HFFc6 (cell line): ENCODE results near the gene PRSS36. TPM values are rescaled to one million over a fixed set of nuclear protein-coding genes. Genes with fewer than 3 reads are reported as not detected.
"Not testable (repeated sequence)": the region's sequence is repeated elsewhere in the genome, so short reads cannot be mapped to it uniquely, and the experiment has no call there.

Experiments
- DNase-seq: peaks from one replicate; pipeline ENCODE4 v3.0.0-alpha.2; 2018
- H3K27ac Mint-ChIP-seq: 2 replicates; pipeline ENCODE4 v1.8.0; 2020; ENCODE audit warnings: mild to moderate bottlenecking, mixed read lengths
- H3K27me3 Mint-ChIP-seq: 2 replicates; pipeline ENCODE4 v1.8.0; 2021; ENCODE audit warnings: mild to moderate bottlenecking, moderate library complexity, mixed read lengths; ENCODE audit not compliant: insufficient read depth
- H3K36me3 Mint-ChIP-seq: 2 replicates; pipeline ENCODE4 v1.8.0; 2021; ENCODE audit warnings: low read depth, mixed read lengths
- H3K4me1 Mint-ChIP-seq: 2 replicates; pipeline ENCODE4 v1.8.0; 2020; ENCODE audit warnings: low read depth, mixed read lengths
- H3K4me3 Mint-ChIP-seq: 2 replicates; pipeline ENCODE4 v1.8.0; 2020; ENCODE audit warnings: mild to moderate bottlenecking, moderate library complexity, mixed read lengths
- H3K9me3 Mint-ChIP-seq: 2 replicates; pipeline ENCODE4 v1.8.0; 2020; ENCODE audit warnings: mild to moderate bottlenecking, mixed read lengths
- total RNA-seq, 6 experiments: library from RNA; stranded (reverse); fragmentation: NEBNext Ultra II Directional; extraction: Animal tissue kit (Norgen Biotek cat#: 25700); gene quantifications; 2 replicates in 1 of 6; 3 replicates in 5 of 6; pipeline ENCODE4 v1.2.3, GENCODE V29; 2021
- TF ChIP-seq, protein P1 (sequence below): fragments of 200-600 bp; sonication (generic); IDR thresholded peaks from 2 replicates; pipeline ENCODE4 v1.5.0; 2021; ENCODE audit warnings: antibody characterized with exemption, mild to moderate bottlenecking

The PRSS36 gene
- total RNA-seq, 6 experiments from 2014 or later = 0.38 to 0.60 (median 0.47) TPM; not detected in 2

- peaks cover 54% of the 10 kb centered on the region for H3K4me1 Mint-ChIP-seq
- TF ChIP-seq, protein P1, sequence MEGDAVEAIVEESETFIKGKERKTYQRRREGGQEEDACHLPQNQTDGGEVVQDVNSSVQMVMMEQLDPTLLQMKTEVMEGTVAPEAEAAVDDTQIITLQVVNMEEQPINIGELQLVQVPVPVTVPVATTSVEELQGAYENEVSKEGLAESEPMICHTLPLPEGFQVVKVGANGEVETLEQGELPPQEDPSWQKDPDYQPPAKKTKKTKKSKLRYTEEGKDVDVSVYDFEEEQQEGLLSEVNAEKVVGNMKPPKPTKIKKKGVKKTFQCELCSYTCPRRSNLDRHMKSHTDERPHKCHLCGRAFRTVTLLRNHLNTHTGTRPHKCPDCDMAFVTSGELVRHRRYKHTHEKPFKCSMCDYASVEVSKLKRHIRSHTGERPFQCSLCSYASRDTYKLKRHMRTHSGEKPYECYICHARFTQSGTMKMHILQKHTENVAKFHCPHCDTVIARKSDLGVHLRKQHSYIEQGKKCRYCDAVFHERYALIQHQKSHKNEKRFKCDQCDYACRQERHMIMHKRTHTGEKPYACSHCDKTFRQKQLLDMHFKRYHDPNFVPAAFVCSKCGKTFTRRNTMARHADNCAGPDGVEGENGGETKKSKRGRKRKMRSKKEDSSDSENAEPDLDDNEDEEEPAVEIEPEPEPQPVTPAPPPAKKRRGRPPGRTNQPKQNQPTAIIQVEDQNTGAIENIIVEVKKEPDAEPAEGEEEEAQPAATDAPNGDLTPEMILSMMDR = no peak
- peak overlapping the region; percentile 99 for H3K27ac Mint-ChIP-seq
- no peaks in the 10 kb centered on the region for H3K9me3 Mint-ChIP-seq
- peaks cover 25% of the 10 kb centered on the region for H3K27me3 Mint-ChIP-seq
- peak; percentile 43 for DNase-seq
- H3K36me3 Mint-ChIP-seq = peaks cover 53% of the 10 kb centered on the region
- peak overlapping the region; percentile 98 for H3K4me3 Mint-ChIP-seq
Observed at GRCh38 chr16:31181102-31181830, 31.4 kb upstream of the PRSS36 start.

- Mint-ChIP-seq H3K27me3 (peaks cover 24% of the 10 kb centered on the region), H3K4me1 (peaks cover 40% of the 10 kb centered on the region), H3K27ac (peak within 1 kb of the TSS; percentile 99), H3K36me3 (peaks cover 39% of the 10 kb centered on the region), H3K9me3 (no peaks in the 10 kb centered on the region), H3K4me3 (peak within 1 kb of the TSS; percentile 98)
- TF ChIP-seq, protein P1 = no peak
- peak; percentile 78 for DNase-seq
Observed at GRCh38 chr16:31179747-31180459, 30.0 kb upstream of the PRSS36 start, which contains the start of gene FUS. FUS (plus strand) TSS chr16:31180139; CDS start chr16:31180215, 76 bp downstream.

- H3K4me1 Mint-ChIP-seq = peaks cover 36% of the 10 kb centered on the region
- DNase-seq = no peak
- peak overlapping the region; percentile 99 for H3K27ac Mint-ChIP-seq
- H3K27me3 Mint-ChIP-seq = peaks cover 21% of the 10 kb centered on the region
- TF ChIP-seq, protein P1 = no peak
- no peaks in the 10 kb centered on the region for H3K9me3 Mint-ChIP-seq
- peak overlapping the region; percentile 98 for H3K4me3 Mint-ChIP-seq
- H3K36me3 Mint-ChIP-seq = peaks cover 35% of the 10 kb centered on the region
Observed at GRCh38 chr16:31179219-31179746, 29.4 kb upstream of the PRSS36 start.

DNA sequence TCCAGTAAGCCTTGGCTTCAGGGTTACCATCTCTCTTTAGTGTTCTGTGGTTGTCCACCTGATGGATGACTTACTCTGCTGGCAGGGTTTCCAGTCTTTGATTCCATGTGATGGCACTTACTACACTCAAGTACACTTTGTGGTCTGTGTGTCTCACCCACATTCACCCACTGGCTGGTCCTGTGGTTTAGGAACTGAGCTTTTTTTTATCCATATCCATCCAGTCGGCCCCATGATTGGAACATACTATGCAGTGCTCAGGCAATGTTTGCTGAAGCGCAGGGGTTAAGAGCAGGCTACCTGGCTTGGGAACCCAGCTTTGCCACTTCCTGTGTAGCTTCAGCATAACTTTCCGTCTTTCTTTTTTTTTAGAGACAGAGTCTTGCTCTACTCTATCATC lies 27.3 kb upstream of the PRSS36 start:
- peak; percentile 55 for DNase-seq
- Mint-ChIP-seq H3K9me3 (no peaks in the 10 kb centered on the region), H3K27ac (no peak overlapping the region), H3K4me3 (no peak overlapping the region), H3K4me1 (peaks cover 15% of the 10 kb centered on the region), H3K36me3 (peaks cover 14% of the 10 kb centered on the region), H3K27me3 (peaks cover 19% of the 10 kb centered on the region)
- TF ChIP-seq, protein P1 = no peak

DNA sequence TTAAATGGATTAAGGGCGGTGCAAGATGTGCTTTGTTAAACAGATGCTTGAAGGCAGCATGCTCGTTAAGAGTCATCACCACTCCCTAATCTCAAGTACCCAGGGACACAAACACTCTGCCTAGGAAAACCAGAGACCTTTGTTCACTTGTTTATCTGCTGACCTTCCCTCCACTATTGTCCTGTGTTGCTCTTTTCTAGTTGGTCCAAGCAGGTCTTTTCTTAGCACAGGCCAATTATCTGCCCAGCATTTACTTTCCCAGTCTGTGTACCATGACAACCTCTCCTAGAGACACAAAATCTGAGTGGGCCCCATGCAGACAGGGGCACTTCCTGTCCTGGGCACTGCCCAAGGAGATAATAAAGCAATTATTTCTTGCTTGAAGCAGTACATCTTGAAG lies 20.2 kb upstream of the PRSS36 start:
- not testable (repeated sequence) for H3K27ac Mint-ChIP-seq, H3K4me1 Mint-ChIP-seq, H3K36me3 Mint-ChIP-seq, H3K27me3 Mint-ChIP-seq, H3K4me3 Mint-ChIP-seq, DNase-seq, H3K9me3 Mint-ChIP-seq

GRCh38 chr16:31168848-31169247 lies 19.0 kb upstream of the PRSS36 start:
- Mint-ChIP-seq H3K27me3 (peaks cover 3% of the 10 kb centered on the region), H3K4me3 (no peak overlapping the region), H3K36me3 (no peaks in the 10 kb centered on the region), H3K4me1 (no peaks in the 10 kb centered on the region), H3K27ac (no peak overlapping the region), H3K9me3 (no peaks in the 10 kb centered on the region)
- DNase-seq = no peak
- TF ChIP-seq, protein P1 = no peak
